ENCODE data around the gene PML. TPM values are rescaled to one million over a fixed set of nuclear protein-coding genes. Genes with fewer than 3 reads are reported as not detected.

The PML gene
- total RNA-seq, 1 donor from 2014 or later: 19.1 TPM

GRCh38 chr15:74041777-74042435, 47.4 kb downstream of the PML start:
- H3K27ac ChIP-seq (replicated peaks): peak overlapping the region; percentile 72
- peaks cover 77% of the 10 kb centered on the region for H3K4me1 ChIP-seq
- H3K9me3 ChIP-seq (replicated peaks): no peaks in the 10 kb centered on the region
- intact Hi-C loops (cut with micrococcal nuclease): no loop called here
- H3K36me3 ChIP-seq: peaks cover 32% of the 10 kb centered on the region
- no peak for TF ChIP-seq CTCF (IDR thresholded peaks at IDR 0.05; ENCODE audit: borderline replicate concordance)
- H3K27me3 ChIP-seq (ENCODE audit: low read depth): no peaks in the 10 kb centered on the region
- DNase-seq: no peak
- no peak overlapping the region for H3K4me3 ChIP-seq

- Histone ChIP-seq H3K27me3 (ENCODE audit: low read depth) (no peaks in the 10 kb centered on the region), H3K36me3 (peaks cover 24% of the 10 kb centered on the region), H3K27ac (replicated peaks) (peak overlapping the region; percentile 77), H3K4me1 (peaks cover 78% of the 10 kb centered on the region), H3K4me3 (no peak overlapping the region), H3K9me3 (replicated peaks) (no peaks in the 10 kb centered on the region)
- TF ChIP-seq CTCF (IDR thresholded peaks at IDR 0.05; ENCODE audit: borderline replicate concordance): no peak
- no peak for DNase-seq
- intact Hi-C loops (cut with micrococcal nuclease): no loop called here
Observed at GRCh38 chr15:74042603-74043424, 48.3 kb downstream of the PML start.

GRCh38 chr15:74043425-74044266, 49.1 kb downstream of the PML start:
- Histone ChIP-seq H3K36me3 (peaks cover 24% of the 10 kb centered on the region), H3K9me3 (replicated peaks) (no peaks in the 10 kb centered on the region), H3K27ac (replicated peaks) (peak overlapping the region; percentile 77), H3K4me3 (no peak overlapping the region), H3K27me3 (ENCODE audit: low read depth) (no peaks in the 10 kb centered on the region), H3K4me1 (peaks cover 80% of the 10 kb centered on the region)
- no peak for TF ChIP-seq CTCF (IDR thresholded peaks at IDR 0.05; ENCODE audit: borderline replicate concordance)
- no peak for DNase-seq
- intact Hi-C loops (cut with micrococcal nuclease): no loop called here

GRCh38 chr15:74044267-74045110, 50.0 kb downstream of the PML start:
- H3K4me3 ChIP-seq: no peak overlapping the region
- H3K4me1 ChIP-seq: peaks cover 73% of the 10 kb centered on the region
- peak; percentile 71 for DNase-seq
- no peaks in the 10 kb centered on the region for H3K27me3 ChIP-seq (ENCODE audit: low read depth)
- no peaks in the 10 kb centered on the region for H3K9me3 ChIP-seq (replicated peaks)
- no peak for TF ChIP-seq CTCF (IDR thresholded peaks at IDR 0.05; ENCODE audit: borderline replicate concordance)
- peak overlapping the region; percentile 77 for H3K27ac ChIP-seq (replicated peaks)
- H3K36me3 ChIP-seq: peaks cover 24% of the 10 kb centered on the region
- intact Hi-C loops (cut with micrococcal nuclease): no loop called here
